GM18861 (cell line): ENCODE results near the gene TPM1.
"Not testable (repeated sequence)": the region's sequence is repeated elsewhere in the genome, so short reads cannot be mapped to it uniquely, and the experiment has no call there.

Experiments used
- ATAC-seq: cut with Tn5 transposase; IDR thresholded peaks from one replicate; pipeline ENCODE4 v1.9.1; 2021; ENCODE audit not compliant: unreplicated experiment

TPM1 gene

DNA sequence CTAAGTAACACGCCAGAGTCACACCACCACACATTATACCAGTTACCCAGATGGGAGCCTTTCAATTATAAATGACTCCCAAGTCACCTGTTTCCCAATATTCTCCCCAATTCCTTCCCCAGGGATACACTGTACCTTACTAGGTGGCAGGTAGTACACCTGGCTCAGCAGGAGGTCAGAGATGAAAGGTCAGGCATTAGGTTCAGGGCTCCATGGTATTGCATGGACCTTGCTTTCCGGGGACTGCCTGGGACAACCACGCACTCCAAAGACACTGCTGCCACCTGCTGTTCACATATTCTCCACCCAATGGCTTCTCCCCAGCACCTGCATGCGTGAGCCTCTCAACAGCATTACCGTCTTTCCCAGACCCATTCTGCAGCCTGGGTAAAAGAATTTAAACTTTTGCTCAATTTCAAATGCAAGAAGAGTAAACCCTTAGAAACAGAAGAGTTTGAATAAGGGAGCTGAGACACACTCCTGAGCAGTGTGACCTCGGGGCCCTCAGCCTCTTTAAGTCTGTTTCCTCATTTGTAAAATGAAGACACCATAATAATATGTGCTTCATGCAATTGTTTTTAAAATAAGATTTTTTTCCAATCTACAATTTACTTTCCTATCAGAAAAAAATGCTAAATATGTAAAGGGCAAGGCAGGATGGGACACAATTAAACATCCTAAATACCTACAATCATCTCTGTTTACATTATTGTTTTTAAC is 51.1 kb downstream of the TPM1 start:
- no peak for ATAC-seq

DNA sequence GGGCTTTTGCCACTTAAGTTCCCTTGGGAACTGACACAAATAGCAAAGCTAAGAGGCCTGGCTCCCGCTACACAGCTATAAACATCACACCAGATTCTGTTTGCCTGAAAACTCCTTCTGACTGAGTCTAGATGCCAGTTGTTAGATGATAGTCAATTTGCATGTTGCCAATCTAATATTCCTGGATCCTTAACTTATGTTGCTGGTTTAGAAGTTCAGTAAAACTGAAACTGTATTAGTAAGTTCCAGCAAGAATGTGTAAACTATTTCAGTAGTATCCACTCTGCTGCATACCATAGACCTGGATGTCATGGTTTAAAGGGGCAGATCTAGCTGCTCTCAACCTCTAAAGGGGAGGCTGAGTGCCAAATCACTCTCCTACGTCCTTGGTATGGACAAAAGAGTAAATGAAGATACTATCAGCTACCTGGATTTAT is 52.0 kb downstream of the TPM1 start:
- no peak for ATAC-seq

DNA sequence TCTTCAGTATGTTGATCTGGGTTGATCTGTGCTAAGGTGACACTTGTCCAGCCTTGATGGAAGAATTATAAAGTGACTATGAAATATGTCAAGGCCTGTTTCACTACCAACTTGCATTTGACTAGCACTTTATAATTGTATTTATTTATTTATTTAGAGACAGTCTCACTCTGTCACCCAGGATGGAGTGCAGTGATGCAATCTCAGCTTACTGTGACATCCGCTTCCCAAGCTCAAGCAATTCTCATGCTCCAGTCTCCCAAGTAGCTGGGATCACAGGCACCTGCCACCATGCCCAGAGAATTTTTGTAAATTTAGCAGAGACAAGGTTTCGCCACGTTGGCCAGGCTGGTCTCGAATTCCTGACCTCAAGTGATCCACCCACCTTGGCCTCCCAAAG is 53.6 kb downstream of the TPM1 start:
- ATAC-seq: no peak

DNA sequence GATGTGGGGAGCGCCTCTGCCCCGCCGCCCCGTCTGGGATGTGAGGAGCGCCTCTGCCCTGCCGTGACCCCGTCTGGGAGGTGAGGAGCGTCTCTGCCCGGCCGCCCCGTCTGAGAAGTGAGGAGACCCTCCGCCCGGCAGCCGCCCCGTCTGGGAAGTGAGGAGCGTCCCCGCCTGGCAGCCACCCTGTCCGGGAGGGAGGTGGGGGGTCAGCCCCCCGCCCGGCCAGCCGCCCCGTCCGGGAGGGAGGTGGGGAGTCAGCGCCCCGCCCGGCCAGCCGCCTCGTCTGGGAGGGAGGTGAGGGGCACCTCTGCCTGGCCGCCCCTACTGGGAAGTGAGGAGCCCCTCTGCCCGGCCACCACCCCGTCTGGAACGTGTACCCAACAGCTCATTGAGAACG is 56.4 kb downstream of the TPM1 start:
- not testable (repeated sequence) for ATAC-seq

DNA sequence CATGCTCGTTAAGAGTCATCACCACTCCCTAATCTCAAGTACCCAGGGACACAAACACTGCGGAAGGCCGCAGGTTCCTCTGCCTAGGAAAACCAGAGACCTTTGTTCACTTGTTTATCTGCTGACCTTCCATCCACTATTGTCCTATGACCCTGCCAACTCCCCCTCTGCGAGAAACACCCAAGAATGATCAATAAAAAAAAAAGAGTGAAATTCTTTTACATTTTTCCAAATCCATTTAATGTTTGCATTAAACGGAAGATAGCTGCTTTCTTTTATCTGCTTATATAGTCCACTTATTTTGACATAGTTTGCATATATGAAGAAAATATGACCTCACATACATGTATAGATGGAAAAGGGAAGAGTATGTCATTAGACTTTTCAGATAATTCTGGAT is 57.0 kb downstream of the TPM1 start:
- not testable (repeated sequence) for ATAC-seq

DNA sequence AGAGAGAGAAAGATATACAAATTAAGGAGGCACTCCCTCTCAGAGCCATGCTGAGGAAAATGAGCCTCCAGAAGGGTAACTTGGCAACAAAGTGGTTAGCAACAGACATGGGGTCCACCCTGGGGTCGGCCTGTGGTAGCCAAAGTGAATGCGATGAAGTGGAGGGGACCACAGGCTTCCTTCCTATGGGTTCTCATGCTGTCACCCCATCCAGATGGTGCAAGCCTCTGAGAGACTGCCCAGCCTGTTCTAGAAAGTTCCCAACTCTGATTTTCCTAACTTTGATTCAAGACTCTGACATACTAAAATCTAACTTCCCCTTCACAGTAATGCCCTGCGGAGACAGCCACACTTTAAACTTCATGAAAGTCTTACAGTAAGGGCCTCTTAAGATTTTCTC is 60.9 kb downstream of the TPM1 start:
- ATAC-seq: no peak

DNA sequence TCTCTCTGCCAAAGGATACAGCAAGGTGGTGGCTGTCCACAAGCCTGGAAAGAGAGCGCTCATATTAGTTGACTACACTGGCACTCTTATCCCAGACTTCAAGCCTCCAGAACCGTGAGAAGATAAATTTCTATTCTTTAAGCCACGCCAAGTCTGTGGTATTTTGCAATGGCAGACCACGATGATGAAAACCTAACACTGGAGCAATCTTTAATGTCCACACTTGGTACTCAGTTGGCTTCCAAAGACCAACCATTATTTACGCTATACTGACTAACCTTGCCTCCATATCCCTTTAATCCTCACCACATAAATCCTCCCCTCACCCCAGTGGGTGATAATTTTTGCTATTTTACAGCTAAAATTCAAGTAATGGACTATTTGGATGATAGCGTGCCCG is 62.2 kb downstream of the TPM1 start:
- ATAC-seq: no peak

DNA sequence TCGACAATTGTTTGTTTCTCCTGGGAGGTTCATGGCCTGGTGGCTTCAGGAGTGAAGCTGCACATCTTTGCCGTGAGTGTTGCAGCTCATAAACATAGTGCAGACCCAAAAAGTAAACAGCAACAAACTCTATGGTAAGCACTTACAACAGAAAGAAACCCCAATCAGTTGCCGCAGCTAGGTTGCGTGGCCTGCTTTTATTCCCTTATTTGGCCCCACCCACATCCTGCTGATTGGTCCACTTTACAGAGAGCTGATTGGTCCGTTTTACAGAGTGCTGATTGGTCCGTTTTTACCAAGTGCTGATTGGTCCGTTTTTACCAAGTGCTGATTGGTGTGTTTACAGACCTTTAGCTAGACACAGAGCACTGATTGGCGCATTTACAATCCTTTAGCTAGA is 62.8 kb downstream of the TPM1 start:
- ATAC-seq: not testable (repeated sequence)

DNA sequence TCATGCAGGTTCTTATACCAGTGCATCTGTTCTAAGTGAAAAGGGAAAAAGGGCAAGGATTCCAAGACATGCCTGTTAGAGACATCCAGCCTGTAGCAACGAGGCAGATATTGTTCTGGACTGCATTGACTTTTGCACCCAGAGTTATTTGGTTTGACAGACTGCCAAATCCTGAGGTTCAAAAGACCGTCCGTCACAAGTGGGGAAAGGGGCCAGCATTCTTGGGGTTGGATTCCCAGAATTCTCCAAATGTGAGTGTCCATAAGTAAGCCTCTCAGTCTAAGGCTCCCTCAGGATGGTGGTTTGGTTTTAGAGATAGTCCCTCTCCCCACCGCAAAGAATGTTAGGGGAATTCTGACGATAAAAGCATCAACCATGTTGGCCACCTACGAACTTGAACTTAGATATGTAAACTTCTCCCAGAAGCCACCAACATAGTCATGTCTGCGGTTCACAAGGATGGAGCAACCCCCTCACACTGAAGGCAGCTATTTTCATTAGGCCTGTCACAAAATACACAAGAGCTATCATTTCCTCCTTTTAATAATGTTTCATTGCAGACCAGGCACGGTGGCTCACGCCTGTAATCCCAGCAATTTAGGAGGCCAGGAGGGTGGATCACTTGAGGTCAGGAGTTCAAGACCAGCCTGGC is 65.5 kb downstream of the TPM1 start:
- no peak for ATAC-seq

DNA sequence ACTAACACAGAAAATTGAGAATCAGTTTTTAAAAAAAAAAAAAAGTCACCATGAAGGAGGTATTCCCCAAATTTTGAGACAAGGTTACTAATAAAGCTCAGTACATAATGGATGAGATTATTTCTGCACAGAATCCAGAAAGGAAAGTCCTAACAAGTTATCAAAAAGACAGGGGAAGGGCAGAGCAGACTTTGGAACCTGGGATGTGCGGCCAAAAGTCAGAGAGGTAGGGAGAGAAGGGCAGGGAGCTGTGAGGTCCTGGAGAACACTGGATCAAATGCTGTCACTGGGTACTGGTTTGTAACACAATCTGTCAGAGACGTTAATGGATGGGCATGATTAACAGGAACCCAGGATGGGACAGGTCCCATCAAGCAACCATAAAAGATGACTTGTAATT is 67.0 kb downstream of the TPM1 start:
- ATAC-seq: no peak

DNA sequence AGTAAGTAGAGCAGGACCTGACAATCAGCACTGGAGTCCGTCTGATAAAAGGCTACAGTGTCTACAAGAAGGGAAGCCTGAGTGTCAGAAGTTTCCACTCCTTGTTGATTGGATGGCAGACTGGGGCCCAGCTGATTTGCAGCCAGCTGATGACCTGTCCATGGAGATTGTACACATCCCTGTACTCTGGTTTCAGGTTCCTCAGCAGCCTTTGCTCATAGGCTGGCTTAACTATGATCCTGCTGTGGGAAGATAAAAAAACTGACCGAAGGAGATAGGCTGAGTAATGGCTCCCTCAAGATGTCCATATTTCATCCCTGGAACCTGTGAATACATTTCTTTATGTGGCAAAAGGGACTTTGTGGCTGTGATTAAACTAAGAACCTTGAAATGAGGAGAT is 67.4 kb downstream of the TPM1 start:
- no peak for ATAC-seq

DNA sequence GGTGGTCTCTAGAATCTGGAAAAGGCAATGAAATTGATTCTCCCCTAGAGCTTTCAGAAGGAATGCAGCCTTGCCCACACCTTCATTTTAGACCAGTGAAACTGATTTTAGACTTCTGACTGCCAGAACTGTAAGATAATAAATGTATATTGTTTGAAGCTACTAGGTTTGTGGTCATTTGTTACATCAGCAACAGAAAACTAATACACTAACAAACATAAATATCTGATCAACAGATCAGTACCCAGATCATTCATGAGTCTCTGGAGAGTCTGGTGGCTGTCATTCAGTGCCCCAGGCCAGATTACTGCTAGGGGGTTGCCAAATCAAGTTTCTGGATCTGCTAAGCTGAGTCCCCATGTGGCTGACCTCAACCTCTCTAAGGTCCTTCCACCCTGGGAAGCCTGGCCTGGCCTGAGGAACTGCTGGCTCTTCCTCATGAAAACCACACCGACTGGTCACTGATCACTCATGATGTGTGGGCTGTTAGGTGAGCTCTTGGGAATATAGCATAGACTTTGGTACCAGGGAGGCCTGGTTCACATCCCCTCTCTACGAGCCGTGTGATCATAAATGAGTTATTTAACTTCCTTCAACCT is 68.0 kb downstream of the TPM1 start:
- no peak for ATAC-seq

DNA sequence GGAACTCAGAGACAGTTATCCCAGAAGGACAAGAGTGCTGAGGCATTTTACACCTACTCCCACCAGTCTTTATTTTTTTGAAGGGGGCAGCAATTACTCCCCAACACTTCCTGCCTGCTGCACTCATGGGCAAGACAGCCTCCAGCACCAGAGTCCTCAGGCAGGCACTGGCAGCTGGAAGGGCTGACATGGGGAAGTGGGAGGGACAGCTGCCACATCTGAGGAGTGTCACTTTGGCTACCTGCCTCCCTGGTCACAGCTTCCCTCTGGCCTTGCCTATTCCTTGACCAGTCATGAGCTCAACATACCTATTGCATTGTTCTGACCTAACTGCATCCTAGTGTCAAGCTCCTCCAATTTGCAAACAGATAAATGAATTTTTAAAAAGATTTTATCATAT is 68.9 kb downstream of the TPM1 start:
- no peak for ATAC-seq

DNA sequence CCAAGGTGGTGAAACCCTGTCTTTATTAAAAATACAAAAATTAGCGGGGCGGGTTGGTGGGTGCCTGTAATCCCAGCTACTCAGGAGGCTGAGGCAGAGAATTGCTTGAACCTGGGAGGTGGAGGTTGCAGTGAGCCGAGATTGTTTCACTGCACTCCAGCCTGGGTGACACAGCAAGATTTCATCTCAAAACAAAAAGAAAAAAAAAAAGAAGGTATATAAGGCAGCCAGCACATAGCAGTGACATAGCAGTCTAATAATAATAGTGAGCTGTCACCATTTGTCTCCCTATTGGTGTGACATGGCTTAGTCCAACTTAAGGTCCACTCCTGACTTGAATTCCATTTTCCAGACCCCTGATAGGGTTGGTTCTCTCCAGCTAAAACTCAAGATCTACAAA is 70.3 kb downstream of the TPM1 start:
- no peak for ATAC-seq

DNA sequence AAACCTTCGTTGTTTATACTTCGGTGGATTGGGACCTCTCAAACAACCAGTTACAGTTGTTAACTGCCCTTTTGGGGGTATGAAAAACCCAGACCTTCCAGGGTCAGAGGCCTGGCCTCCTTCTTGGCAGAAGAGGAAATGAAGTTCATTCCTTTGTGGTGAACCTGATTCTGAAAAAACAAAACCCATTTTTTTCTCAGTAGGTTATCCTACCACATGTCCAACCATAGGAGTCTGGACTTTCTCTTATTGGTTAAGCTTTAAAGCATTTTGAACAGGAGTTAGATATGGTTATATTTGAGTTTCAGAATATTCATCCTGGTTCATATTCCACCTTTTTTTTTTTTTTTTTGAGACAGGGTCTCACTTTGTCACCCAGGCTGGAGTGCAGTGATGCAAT is 71.9 kb downstream of the TPM1 start:
- no peak for ATAC-seq
